Stimulated activated naive B cell treated with anti-CD40 and anti-IgM and Interleukin-4, amounts not matched to agents 10 μg/mL and 1 μg/mL and 100 μg/mL, for 72 hours (primary cell): ENCODE measurements around the gene CETN1.

Experiments used
- ATAC-seq, 2 donors: fragments of 150-1000 bp; cut with Tn5 transposase; replicated peaks; 2 replicates each; pipeline ENCODE4 v1.10.0; 2021; ENCODE audit warnings: moderate library complexity in 1 of 2
- DNase-seq: peaks from one replicate; pipeline ENCODE4 v3.0.0; 2021
- H3K27ac Mint-ChIP-seq: one replicate; pipeline ENCODE4 v1.8.0; 2022; ENCODE audit warnings: mild to moderate bottlenecking, mixed read lengths
- H3K27me3 Mint-ChIP-seq, 2 donors: one replicate each; pipeline ENCODE4 v1.8.0; 2022; ENCODE audit warnings: mixed read lengths in 2 of 2
- H3K36me3 Mint-ChIP-seq, 2 donors: one replicate each; pipeline ENCODE4 v1.8.0; 2022; ENCODE audit warnings: mixed read lengths in 2 of 2, mild to moderate bottlenecking in 1 of 2
- H3K4me1 Mint-ChIP-seq, 2 donors: one replicate each; pipeline ENCODE4 v1.8.0; 2022; ENCODE audit warnings: mixed read lengths in 2 of 2, mild to moderate bottlenecking in 1 of 2
- H3K4me3 Mint-ChIP-seq, 2 donors: one replicate each; pipeline ENCODE4 v1.8.0; 2022; ENCODE audit warnings: mild to moderate bottlenecking in 2 of 2, mixed read lengths in 2 of 2, moderate library complexity in 1 of 2
- H3K9me3 Mint-ChIP-seq, 2 donors: one replicate each; pipeline ENCODE4 v1.8.0; 2022; ENCODE audit warnings: mixed read lengths in 2 of 2, mild to moderate bottlenecking in 1 of 2

Gene CETN1

DNA sequence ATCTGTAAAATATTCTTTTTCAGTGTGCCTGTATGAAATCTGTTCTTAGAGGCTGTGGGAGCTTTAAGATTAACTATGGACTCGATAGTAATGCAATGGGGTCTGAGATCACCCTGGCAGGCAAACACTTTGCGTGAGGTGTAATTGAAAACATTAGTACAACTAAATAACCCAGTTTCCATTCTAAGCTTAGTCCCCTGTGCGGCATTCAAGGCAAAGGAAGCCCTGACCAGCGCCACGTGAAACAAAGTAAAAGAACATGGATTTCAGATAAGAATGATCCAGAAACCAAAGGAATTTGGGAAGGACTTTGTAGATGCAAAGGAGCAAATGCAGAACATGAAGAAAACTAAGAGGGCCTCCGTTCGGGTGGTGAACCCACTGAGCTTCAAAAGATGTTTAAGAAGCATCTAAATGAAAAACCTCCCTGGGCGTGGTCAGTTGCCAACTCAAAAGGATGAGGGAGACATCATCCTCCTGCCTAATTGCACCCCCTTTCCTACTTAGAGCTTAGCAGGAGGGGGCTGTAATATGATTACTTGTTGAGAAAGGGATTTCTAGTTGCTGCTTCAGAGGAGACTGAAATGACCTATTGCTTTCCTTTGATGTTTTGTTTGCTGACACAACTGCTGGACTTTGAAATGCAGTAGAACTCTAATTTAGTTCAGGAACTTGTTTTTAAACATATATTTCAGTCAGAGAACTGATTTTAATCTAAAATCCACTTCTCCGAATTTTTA lies 7.9 kb upstream of the CETN1 start:
- DNase-seq (no peak), ATAC-seq (no peak)
- Mint-ChIP-seq H3K4me1 (no peaks in the 10 kb centered on the region), H3K27me3 (peaks cover 0 to 10% of the 10 kb centered on the region in 2 donors), H3K36me3 (no peaks in the 10 kb centered on the region), H3K27ac (no peak overlapping the region), H3K4me3 (no peak overlapping the region), H3K9me3 (peaks cover 1 to 4% of the 10 kb centered on the region in 2 donors)

DNA sequence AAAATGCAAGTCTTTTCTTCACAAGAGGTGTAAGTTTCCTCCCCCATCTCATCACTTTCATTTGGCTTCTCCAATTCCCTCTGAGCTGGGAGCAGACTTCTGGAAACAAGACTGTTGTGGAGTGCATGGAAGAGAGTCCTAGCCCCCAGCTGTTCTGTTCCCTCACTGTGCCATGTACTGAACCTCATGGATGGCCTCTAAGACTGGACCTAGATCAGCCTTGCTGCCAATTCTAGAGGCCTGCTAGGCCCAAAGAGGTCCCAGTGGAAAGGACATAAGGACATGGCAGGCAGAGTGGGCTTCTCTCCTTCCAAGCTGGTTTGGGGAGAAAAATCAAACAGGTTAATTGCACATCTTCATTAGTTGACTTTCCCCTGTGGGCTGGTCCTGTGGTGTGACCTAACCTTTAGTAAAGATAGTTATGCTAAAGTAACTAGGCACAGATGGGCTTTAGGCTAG lies 7.3 kb upstream of the CETN1 start:
- Mint-ChIP-seq H3K27me3 (peaks cover 0 to 10% of the 10 kb centered on the region in 2 donors), H3K4me3 (no peak overlapping the region), H3K9me3 (peaks cover 1 to 4% of the 10 kb centered on the region in 2 donors), H3K27ac (no peak overlapping the region), H3K36me3 (no peaks in the 10 kb centered on the region), H3K4me1 (no peaks in the 10 kb centered on the region)
- DNase-seq (no peak), ATAC-seq (no peak)

DNA sequence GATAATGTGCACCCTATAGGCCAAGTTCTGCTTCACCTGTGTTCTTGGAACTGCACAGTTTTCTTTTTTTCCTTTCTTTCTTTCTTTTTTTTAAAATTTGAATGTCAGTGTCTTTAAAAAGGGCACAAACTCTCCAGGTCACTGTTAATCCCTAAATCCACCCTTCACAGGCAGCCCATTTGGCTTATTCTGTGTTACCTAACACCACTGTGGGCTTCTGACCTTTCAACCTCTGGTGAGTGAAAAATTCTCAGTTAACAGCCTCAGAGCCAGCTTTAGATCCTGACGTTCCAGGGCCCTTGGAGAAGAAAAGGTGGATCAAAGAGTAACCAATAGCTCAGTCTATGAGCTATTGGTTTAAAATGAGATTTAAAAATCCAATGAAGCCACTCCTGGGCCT lies 6.8 kb upstream of the CETN1 start:
- DNase-seq (no peak), ATAC-seq (no peak)
- no peaks in the 10 kb centered on the region for H3K36me3 Mint-ChIP-seq
- H3K4me1 Mint-ChIP-seq, result no peaks in the 10 kb centered on the region
- H3K9me3 Mint-ChIP-seq, result peaks cover 1 to 4% of the 10 kb centered on the region in 2 donors
- no peak overlapping the region for H3K4me3 Mint-ChIP-seq
- peaks cover 0 to 10% of the 10 kb centered on the region in 2 donors for H3K27me3 Mint-ChIP-seq
- no peak overlapping the region for H3K27ac Mint-ChIP-seq

DNA sequence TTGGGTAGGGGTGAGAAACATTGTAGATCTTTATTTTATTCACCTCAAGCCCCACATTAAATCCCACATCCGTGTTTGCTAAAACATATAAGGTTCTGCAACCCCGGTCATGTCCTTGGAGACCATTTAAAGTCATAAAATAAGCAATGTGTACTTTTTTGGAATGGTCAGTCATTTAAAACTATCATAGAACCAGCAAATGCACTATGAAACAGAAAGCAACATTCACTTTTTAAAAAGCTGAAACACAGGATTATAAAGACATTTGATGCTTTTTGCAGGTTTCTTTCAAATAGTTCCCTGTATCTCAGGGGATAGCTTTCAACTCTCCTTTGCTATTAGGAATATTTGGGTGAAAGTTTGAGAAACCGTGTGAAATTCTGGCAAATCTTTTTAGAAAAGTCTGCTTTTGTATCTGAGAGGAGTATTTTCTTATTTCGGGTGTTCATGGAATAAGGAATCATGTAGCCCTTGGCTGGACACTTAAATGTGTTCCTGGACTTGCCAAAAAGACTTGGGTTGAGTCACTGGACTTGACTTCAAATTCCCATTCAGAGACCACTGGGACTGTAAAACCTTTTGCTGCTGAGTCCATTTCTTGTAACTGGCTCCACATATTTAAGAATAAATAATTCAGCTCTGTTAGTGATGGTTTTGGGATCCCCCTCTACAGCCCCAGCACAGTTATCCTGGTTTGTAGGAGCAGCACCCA lies 5.9 kb upstream of the CETN1 start:
- Mint-ChIP-seq H3K4me3 (no peak overlapping the region), H3K4me1 (no peaks in the 10 kb centered on the region), H3K36me3 (no peaks in the 10 kb centered on the region), H3K9me3 (peaks cover 1 to 4% of the 10 kb centered on the region in 2 donors), H3K27ac (no peak overlapping the region), H3K27me3 (peaks cover 0 to 10% of the 10 kb centered on the region in 2 donors)
- ATAC-seq (no peak), DNase-seq (no peak)

DNA sequence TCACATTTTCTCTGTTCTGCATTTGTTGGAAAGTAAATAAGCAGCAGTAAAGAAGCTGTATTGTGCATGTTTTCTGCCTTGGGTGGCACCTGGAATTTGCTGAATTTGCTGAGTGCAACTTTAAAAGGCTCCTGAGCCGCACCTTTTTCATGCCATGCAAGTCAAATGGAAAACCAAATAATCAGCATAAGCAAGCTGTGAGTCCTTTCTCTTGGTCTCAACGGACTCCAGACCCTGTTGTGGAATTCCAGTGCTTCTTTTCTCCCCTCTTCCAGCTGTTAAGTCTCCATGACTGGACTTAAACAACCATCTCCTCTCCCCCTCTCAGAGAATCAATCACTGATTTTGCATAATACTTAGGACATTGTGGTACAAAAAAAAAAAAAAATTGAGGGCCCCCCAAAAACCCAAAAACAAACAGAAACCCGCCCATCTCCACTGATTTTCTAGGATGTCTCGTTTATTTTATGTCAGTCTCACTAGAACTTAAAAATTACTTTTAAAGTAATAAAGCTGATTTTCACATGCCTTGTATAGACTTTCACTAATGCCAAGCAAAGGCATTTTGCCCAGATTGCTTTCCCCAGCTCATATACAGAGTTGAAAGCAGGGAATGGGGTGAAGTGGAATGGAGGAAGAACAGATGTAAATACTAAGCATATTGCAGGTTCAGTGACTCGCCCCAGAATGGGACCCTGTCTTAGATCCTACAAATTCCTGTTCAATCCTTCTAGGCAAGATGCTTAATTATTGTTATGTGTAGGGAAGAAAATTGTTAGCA lies 5.1 kb upstream of the CETN1 start:
- Mint-ChIP-seq H3K27ac (no peak overlapping the region), H3K4me3 (no peak overlapping the region), H3K4me1 (no peaks in the 10 kb centered on the region), H3K36me3 (no peaks in the 10 kb centered on the region), H3K27me3 (peaks cover 6 to 11% of the 10 kb centered on the region in 2 donors), H3K9me3 (peaks cover 3 to 4% of the 10 kb centered on the region in 2 donors)
- DNase-seq (no peak), ATAC-seq (no peak)

DNA sequence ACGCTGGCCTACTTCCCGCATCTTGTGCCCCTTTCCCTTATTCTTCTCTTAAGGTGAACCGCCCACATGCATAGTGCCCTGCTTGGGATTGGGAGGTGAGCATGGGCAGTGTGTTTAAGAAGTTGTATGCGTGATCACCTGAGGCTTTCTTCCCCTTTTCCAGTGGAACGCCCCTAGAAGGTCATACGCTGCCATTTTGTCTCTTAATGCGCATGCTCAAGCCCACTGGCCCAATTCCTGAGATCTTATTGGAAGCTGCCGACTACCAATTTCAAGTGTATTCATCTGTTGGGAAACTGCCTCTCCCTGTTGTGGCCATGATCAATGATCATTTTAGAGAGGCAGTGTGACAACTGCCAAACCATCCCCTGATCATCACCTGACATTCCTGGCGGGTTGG lies 3.3 kb upstream of the CETN1 start:
- ATAC-seq (no peak), DNase-seq (no peak)
- no peak overlapping the region for H3K4me3 Mint-ChIP-seq
- no peaks in the 10 kb centered on the region for H3K36me3 Mint-ChIP-seq
- no peak overlapping the region for H3K27ac Mint-ChIP-seq
- peaks cover 3 to 8% of the 10 kb centered on the region in 2 donors for H3K9me3 Mint-ChIP-seq
- peaks cover 6 to 14% of the 10 kb centered on the region in 2 donors for H3K27me3 Mint-ChIP-seq
- no peaks in the 10 kb centered on the region for H3K4me1 Mint-ChIP-seq

DNA sequence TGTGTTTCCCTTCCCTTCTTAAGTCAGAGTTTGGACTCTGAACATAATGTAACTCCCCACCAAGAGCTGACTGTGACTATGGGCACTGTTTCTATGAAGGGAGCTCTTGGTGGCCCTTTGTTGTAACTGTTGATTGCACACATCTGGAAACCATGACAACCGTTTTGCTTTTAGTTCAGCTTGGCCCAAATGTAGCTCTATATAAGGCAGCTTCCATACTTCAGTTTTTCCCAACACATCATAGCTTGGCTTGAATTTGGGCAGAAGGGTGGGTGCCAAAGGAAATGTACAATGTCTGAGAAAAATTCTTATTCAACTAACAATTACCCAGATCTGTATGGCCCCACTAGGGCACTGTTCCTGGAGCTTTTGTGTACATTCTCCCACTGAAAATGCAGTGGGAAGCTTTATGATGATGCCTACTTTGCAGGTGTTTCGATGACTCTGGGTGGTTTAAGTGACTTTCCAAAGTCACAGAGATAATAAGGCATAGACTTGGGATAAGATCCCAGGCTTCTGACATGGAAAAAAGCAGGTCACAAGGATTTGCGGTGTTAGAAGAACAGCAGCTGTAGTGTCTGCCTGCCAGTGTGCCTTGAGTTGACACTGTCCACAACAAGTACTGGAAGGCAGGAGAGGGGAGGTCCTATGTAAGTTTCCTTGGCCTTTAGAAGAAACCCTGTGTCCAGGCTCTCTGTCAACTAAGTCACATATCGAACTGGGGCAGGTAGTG lies 2.4 kb upstream of the CETN1 start:
- ATAC-seq, result no peak
- H3K4me3 Mint-ChIP-seq, result no peak overlapping the region

DNA sequence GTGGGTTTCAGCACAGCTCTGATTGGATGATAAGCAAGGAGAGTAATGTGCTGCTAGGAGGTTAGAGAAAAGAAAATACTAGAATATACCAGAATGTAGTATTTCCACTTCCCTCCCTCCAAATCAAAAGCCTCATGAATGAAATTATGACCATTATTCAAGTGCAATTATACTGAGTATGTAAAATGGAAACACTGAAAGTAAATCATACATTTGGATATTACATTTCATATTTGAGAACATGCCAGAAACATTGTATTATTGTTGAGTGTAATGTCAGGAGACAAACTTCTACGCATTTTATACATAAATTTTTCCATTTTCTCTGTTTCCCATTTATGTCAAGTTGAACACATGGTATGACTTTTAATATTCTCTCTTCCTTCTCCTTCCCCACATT lies 942 bp upstream of the CETN1 start:
- Mint-ChIP-seq H3K4me3 (no peak overlapping the region), H3K4me1 (no peaks in the 10 kb centered on the region), H3K9me3 (peaks cover 4 to 8% of the 10 kb centered on the region in 2 donors), H3K27me3 (peaks cover 14 to 16% of the 10 kb centered on the region in 2 donors), H3K27ac (no peak overlapping the region), H3K36me3 (no peaks in the 10 kb centered on the region)
- DNase-seq (no peak), ATAC-seq (no peak)

More for the DNA sequence above, 2.4 kb upstream of the CETN1 start:
- Mint-ChIP-seq H3K4me1 (no peaks in the 10 kb centered on the region), H3K9me3 (peaks cover 3 to 8% of the 10 kb centered on the region in 2 donors), H3K27me3 (peaks cover 13 to 14% of the 10 kb centered on the region in 2 donors), H3K27ac (no peak overlapping the region), H3K36me3 (no peaks in the 10 kb centered on the region)
- DNase-seq, result no peak

DNA sequence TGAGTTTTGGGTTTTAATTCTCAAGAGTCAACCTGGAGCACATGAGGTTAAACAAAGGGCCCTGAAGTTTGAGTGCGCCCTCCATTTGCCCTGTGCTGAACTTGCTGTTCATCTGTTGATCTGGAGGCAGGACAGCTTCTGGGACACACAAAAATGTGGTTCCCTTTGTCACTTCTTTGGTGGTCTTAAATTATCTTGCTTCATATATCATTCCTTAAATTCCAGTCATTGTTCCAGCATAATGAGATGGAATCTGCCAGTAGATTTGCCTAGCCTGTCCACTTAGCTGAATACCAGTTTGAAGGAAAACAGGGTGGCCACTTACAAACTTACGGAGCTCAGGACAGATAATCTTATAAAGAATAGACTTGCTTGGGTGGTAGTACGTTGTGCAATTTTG lies 916 bp downstream of the CETN1 start:
- no peak overlapping the region for H3K4me3 Mint-ChIP-seq

DNA sequence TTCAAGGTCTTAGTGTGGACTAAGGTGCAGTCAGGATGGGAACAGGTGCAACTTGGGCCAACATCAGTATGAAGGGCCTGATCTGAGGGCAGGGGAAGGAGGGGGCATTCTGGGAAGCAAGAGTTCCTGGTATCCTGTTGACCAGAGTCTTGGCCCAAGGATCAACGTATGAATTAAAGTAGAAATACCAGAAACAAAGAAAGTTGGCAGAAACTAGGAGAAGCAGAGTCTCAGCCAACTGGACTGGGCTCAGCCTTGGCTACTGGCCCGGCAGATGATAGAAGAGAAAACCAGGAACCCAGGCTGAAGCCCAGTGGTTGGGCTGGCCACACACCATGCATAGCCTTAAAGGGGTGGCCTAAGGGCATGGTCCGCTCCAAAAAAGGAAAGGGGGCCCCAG lies 2.3 kb downstream of the CETN1 start:
- Mint-ChIP-seq H3K36me3 (no peaks in the 10 kb centered on the region), H3K4me1 (no peaks in the 10 kb centered on the region), H3K27ac (no peak overlapping the region), H3K27me3 (peaks cover 10 to 16% of the 10 kb centered on the region in 2 donors), H3K4me3 (no peak overlapping the region), H3K9me3 (peaks cover 3 to 4% of the 10 kb centered on the region in 2 donors)
- DNase-seq (no peak), ATAC-seq (no peak)

More for the DNA sequence above, 916 bp downstream of the CETN1 start:
- H3K27me3 Mint-ChIP-seq, result peaks cover 14 to 16% of the 10 kb centered on the region in 2 donors
- no peak overlapping the region for H3K27ac Mint-ChIP-seq
- no peak for ATAC-seq
- H3K4me1 Mint-ChIP-seq, result no peaks in the 10 kb centered on the region
- H3K36me3 Mint-ChIP-seq, result no peaks in the 10 kb centered on the region
- H3K9me3 Mint-ChIP-seq, result peaks cover 4 to 8% of the 10 kb centered on the region in 2 donors
- no peak for DNase-seq

DNA sequence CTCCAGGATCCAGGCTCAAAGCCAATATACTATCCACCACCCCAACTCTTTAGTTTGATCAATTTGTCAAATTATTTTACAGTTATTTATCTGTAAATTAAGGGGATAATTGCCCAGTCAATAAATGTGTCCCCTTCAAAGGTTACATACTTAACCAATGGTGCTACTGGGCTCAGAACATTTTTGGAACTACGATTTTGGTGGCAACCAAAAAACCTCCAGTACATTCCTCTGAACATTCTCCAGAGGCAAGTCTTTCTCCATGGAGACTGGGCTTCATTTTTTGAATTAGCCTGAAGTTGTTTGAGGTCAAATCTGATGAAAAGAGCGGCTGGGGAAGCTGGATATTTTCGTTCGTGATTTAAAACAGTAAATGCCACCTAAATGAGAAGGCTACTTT lies 14.9 kb downstream of the CETN1 start:
- peaks cover 3 to 6% of the 10 kb centered on the region in 2 donors for H3K4me1 Mint-ChIP-seq
- DNase-seq, result no peak
- no peak overlapping the region for H3K27ac Mint-ChIP-seq
- H3K9me3 Mint-ChIP-seq, result peaks cover 0 to 4% of the 10 kb centered on the region in 2 donors
- peaks cover 0 to 1% of the 10 kb centered on the region in 2 donors for H3K36me3 Mint-ChIP-seq
- ATAC-seq, result no peak
- H3K27me3 Mint-ChIP-seq, result peaks cover 24 to 30% of the 10 kb centered on the region in 2 donors
- H3K4me3 Mint-ChIP-seq, result no peak overlapping the region

DNA sequence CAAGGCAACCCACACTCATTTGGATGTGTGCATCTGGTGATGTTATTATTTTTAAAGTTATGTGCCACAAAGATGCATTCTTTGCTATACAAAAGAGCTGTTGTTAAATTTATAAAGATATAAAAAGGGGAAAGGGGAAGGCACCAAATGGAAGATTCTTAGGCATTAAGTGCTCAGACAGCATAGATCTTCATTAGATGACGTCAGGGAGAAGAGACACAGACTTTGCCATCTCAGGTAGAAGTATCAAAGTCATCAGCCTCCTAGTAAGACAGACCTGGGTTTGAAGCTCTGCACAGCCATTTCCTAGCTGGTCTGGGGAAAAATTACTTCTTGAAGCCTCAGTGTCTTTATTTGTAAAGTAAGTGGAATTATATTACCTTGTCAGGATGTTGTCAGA lies 15.4 kb downstream of the CETN1 start:
- ATAC-seq (no peak), DNase-seq (no peak)
- peaks cover 24 to 30% of the 10 kb centered on the region in 2 donors for H3K27me3 Mint-ChIP-seq
- no peak overlapping the region for H3K4me3 Mint-ChIP-seq
- peaks cover 0 to 1% of the 10 kb centered on the region in 2 donors for H3K9me3 Mint-ChIP-seq
- no peak overlapping the region for H3K27ac Mint-ChIP-seq
- peaks cover 0 to 1% of the 10 kb centered on the region in 2 donors for H3K36me3 Mint-ChIP-seq
- H3K4me1 Mint-ChIP-seq, result peaks cover 3 to 6% of the 10 kb centered on the region in 2 donors

DNA sequence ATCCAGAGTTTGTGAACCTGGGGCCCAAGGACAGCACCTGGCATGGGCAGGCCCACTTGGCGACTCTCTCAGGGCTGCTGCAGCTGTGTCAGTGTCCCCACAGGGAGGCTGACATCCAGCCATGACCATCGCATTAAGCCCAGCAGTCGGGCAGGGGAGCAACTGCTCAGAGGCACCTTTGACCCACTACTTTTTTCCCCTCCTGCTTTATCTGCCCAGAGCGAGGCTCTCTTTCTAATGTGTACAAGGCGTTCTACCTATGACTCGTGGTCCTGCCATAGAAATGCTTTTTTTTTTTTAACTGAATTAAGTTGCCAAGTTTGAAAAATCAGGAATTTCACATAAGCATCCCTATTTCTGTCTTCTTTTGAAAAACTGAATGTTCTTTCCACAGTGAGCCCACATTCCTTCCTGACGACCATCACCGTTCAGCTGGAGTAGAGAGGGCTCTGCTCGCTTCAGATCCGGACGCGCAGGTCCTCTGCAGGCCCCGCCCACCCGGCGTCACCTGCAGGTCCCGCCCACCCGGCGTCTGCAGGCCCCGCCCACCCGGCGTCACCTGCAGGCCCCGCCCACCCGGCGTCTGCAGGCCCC lies 16.2 kb downstream of the CETN1 start:
- Mint-ChIP-seq H3K4me3 (peak overlapping the region; percentile 30 to 32), H3K36me3 (no peaks in the 10 kb centered on the region), H3K27me3 (peaks cover 29 to 30% of the 10 kb centered on the region in 2 donors), H3K9me3 (peaks cover 0 to 1% of the 10 kb centered on the region in 2 donors), H3K4me1 (peaks cover 3 to 6% of the 10 kb centered on the region in 2 donors), H3K27ac (no peak overlapping the region)
- ATAC-seq, result peak; percentile 72
- DNase-seq, result peak; percentile 8
